Adrenal gland (tissue), 12 donors: ENCODE measurements around the gene SNRNP70. TPM values are rescaled to one million over a fixed set of nuclear protein-coding genes. Genes with fewer than 3 reads are reported as not detected.
"Not testable (repeated sequence)": the region's sequence is repeated elsewhere in the genome, so short reads cannot be mapped to it uniquely, and the experiment has no call there.

Experiments
- DNase-seq, 7 donors: peaks; one replicate each; pipeline ENCODE4 v3.0.0-alpha.2; 2019 to 2020
- H3K27ac ChIP-seq, 5 donors: fragments of 200-600 bp; sonication (generic) in 4 of 5; 1 replicate in 3 of 5; 2 replicates in 2 of 5; pipeline versions ENCODE4 v1.5.1 to v1.8.0; 2016 to 2020; ENCODE audit warnings: mild to moderate bottlenecking in 1 of 5
- H3K27me3 ChIP-seq: fragments of 200-600 bp; 2 replicates; pipeline ENCODE4 v1.8.0; 2021
- H3K36me3 ChIP-seq, 2 donors: fragments of 200-600 bp; replicated peaks in 1 of 2; 1 replicate in 1 of 2; 2 replicates in 1 of 2; pipeline versions ENCODE4 v1.5.1 to v1.8.0; 2018 to 2022
- H3K4me1 ChIP-seq, 2 donors: fragments of 200-600 bp; replicated peaks in 1 of 2; 1 replicate in 1 of 2; 2 replicates in 1 of 2; pipeline versions ENCODE4 v1.5.1 to v1.8.0; 2018 to 2021
- H3K4me3 ChIP-seq, 4 donors: fragments of 200-600 bp; sonication (generic) in 3 of 4; one replicate each; pipeline ENCODE4 v1.5.1; 2016 to 2018
- H3K9me3 ChIP-seq, 3 donors: fragments of 200-600 bp; sonication (generic) in 1 of 3; replicated peaks in 1 of 3; 1 replicate in 2 of 3; 2 replicates in 1 of 3; pipeline versions ENCODE4 v1.5.1 to v1.8.0; 2016 to 2021
- POLR2A ChIP-seq, 2 donors: fragments of 450-650 bp; IDR thresholded peaks; one replicate each; pipeline ENCODE4 v1.6.1; 2017; ENCODE audit warnings: antibody characterized with exemption in 2 of 2, mild to moderate bottlenecking in 2 of 2, moderate library complexity in 1 of 2
- WGBS, 4 donors: extraction: QIAGEN DNeasy Blood & Tissue Kit in 2 of 4; methylation state at CpG; one replicate each; pipeline versions ENCODE4 v1.1.5 to v1.1.7; 2013 to 2017; 5-methylcytosine and 5-hydroxymethylcytosine counted together
- intact Hi-C, 2 donors: fragments of 100-400 bp; cut with DNase I; formaldehyde crosslinking; loops; one replicate each; pipeline versions ENCODE4 v1.14.1 to v1.15.0; 2022 to 2023
- polyA plus RNA-seq, 3 donors: library from polyadenylated mRNA; stranded (reverse); fragments of 200-250 nt in 2 of 3; fragments of 350-450 nt in 1 of 3; fragmentation: Illumina TruSeq in 1 of 3; extraction: RNeasy Lipid Tissue Mini Kit (QIAGEN cat#74804) in 1 of 3; gene quantifications; one replicate each; pipeline ENCODE4 v1.2.3, GENCODE V29; 2013 to 2014
- total RNA-seq, 9 donors: library from RNA; depleted of rRNA in 4 of 9; stranded (reverse); fragments of >200 nt in 4 of 9; fragments of 120-200 nt in 1 of 9; fragmentation: NEBNext Ultra II Directional in 1 of 9; extraction: Animal tissue kit (Norgen Biotek cat#: 25700) in 1 of 9; gene quantifications; one replicate each; pipeline versions ENCODE4 v1.1.0 to v1.2.4, GENCODE V29; 2013 to 2023
- TF ChIP-seq, protein P1 (sequence below), 6 experiments: fragments of 450-650 bp in 4 of 6; fragments of 200-600 bp in 2 of 6; sonication (generic) in 1 of 6; IDR thresholded peaks; 1 replicate in 5 of 6; 2 replicates in 1 of 6; pipeline versions ENCODE4 v1.5.1 to v1.8.0; 2016 to 2021; ENCODE audit warnings: antibody characterized with exemption in 6 of 6, mild to moderate bottlenecking in 2 of 6, moderate library complexity in 1 of 6
- donor health status: healthy with polysubstance abuse.
- donor health status: Bipolar disorder and iron deficiency.
- donor health status: DM: yes; HTN: yes; CAD: no.
- donor health status: DM: no; HTN: no; CAD: no.
- donor health status: DM: no; HTN: no; CAD: no.
- donor health status: DM: yes; HTN: yes; CAD: no.

Gene SNRNP70
- total and polyA plus RNA-seq, 12 donors: 109 to 1,255 (median 233) TPM

DNA sequence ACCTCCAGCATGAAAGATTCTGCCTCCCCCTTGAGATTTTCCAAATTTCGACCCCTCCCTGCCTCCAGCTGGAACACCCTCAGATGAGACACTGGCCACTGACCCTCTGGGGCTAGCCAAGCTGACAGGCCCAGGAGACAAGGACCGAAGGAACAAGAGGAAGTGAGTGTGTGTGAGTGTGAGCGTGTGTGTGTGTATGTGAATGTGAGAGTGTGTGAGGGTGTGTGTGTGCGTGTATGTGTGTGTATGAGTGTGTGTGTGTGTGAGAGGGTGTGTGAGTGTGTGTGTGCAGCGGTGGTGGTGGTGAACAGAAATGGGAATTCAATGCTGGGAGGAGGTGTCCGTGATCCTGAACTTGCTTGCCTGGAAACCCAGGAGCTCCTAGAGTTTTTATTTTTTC is 56.1 kb downstream of the SNRNP70 start:
- intact Hi-C loops: no loop called here
- Histone ChIP-seq H3K4me3 (no peak overlapping the region), H3K9me3 (no peaks in the 10 kb centered on the region), H3K36me3 (no peaks in the 10 kb centered on the region), H3K4me1 (peaks cover 0 to 17% of the 10 kb centered on the region in 2 donors), H3K27ac (no peak overlapping the region), H3K27me3 (no peaks in the 10 kb centered on the region)
- 77 to 87% (median 86%) methylated on average over 6 of the region's 6 CpGs for WGBS, 4 donors
- TF ChIP-seq, protein P1, sequence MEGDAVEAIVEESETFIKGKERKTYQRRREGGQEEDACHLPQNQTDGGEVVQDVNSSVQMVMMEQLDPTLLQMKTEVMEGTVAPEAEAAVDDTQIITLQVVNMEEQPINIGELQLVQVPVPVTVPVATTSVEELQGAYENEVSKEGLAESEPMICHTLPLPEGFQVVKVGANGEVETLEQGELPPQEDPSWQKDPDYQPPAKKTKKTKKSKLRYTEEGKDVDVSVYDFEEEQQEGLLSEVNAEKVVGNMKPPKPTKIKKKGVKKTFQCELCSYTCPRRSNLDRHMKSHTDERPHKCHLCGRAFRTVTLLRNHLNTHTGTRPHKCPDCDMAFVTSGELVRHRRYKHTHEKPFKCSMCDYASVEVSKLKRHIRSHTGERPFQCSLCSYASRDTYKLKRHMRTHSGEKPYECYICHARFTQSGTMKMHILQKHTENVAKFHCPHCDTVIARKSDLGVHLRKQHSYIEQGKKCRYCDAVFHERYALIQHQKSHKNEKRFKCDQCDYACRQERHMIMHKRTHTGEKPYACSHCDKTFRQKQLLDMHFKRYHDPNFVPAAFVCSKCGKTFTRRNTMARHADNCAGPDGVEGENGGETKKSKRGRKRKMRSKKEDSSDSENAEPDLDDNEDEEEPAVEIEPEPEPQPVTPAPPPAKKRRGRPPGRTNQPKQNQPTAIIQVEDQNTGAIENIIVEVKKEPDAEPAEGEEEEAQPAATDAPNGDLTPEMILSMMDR (IDR thresholded peaks at IDR 0.05): no peak
- TF ChIP-seq POLR2A (IDR thresholded peaks at IDR 0.05): no peak
- DNase-seq: no peak

- Histone ChIP-seq H3K36me3 (no peaks in the 10 kb centered on the region), H3K4me1 (peaks cover 0 to 17% of the 10 kb centered on the region in 2 donors), H3K9me3 (no peaks in the 10 kb centered on the region), H3K4me3 (peak overlapping the region in 1 of 4 donors; percentile 52), H3K27me3 (no peaks in the 10 kb centered on the region), H3K27ac (no peak overlapping the region)
- intact Hi-C loops: no loop called here
- WGBS, 4 donors: 3 to 6% (median 4%) methylated on average over 12 to 21 of the region's 21 CpGs
- peak; percentile 88 to 96 (median 92) for DNase-seq
- TF ChIP-seq, protein P1 (IDR thresholded peaks at IDR 0.05): no peak
- TF ChIP-seq POLR2A (IDR thresholded peaks at IDR 0.05): peak in 1 of 2 donors; percentile 8
Observed at GRCh38 chr19:49142866-49143335, 57.6 kb downstream of the SNRNP70 start.

DNA sequence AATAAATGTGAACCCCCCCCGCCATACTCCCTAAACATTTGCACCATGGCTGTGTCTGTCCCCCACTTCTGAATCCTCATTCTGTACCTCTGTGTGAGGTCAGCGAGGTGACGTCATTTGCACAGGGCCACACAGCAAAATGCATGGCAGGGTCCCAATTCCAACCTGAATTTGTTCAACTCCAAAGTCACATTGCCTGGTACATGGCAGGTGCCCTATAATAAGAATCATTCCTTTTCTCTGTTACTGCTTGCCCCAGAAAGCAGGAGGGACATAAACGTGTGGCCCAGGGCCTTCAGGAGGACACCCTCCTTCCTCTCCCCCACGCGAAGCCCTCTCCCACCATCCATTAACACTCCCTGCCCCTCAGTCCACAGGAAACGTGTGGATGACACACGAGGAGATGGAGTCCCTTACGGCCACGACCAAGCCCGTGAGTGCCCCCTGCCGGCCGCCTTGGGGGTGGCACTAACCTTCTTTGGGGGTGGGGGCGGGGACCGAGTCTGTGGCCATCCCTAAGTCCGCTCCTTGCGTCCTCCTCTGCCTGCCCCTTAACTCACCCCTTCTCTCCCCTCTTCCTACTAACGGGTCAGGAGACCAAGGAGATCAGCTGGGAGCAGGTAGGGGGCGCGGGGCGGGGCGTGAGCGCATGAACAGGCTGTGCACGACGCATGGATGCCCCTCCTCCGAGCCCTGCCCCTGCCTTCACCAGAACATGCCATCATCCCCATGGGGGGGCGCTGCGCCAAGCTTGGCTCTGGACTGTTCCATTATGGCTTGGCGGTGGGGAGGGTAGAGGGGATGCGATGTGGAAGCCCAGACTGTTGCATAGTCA is 60.5 kb downstream of the SNRNP70 start:
- Histone ChIP-seq H3K27ac (peak overlapping the region in 1 of 5 donors; percentile 29), H3K27me3 (no peaks in the 10 kb centered on the region), H3K4me3 (peak overlapping the region in 1 of 4 donors; percentile 40), H3K9me3 (no peaks in the 10 kb centered on the region), H3K36me3 (no peaks in the 10 kb centered on the region), H3K4me1 (peaks cover 9 to 23% of the 10 kb centered on the region in 2 donors)
- TF ChIP-seq, protein P1 (IDR thresholded peaks at IDR 0.05): peak; percentile 71 to 91 (median 84)
- TF ChIP-seq POLR2A (IDR thresholded peaks at IDR 0.05): no peak
- intact Hi-C loops: loop anchor here (2.0 to 5.0 kb wide), 2 partner anchors 43 to 49 kb away; no protein-coding TSS in a partner anchor
- WGBS, 4 donors: 7 to 10% (median 8%) methylated on average over 20 to 30 of the region's 30 CpGs
- DNase-seq: peak; percentile 74 to 92 (median 83)

DNA sequence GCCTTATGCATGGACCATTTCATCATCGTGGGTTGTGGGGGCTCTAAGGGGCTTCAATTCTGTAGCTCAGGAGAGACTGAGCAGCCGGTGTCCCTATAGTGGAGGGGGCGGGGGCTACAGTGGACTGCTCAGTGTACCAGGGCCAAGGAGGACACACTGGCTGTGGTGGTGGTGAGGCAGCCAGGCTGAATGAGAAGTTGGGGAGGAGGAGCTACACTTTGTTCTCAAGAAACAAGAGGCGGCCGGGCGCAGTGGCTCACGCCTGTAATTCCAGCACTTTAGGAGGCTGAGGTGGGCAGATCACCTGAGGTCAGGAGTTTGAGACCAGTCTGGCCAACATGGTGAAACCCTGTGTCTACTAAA is 61.1 kb downstream of the SNRNP70 start:
- Histone ChIP-seq H3K4me1 (peaks cover 13 to 29% of the 10 kb centered on the region in 2 donors), H3K27ac (peak overlapping the region in 1 of 5 donors; percentile 29)
- not testable (repeated sequence) for H3K27me3 ChIP-seq, DNase-seq, H3K36me3 ChIP-seq, H3K9me3 ChIP-seq, H3K4me3 ChIP-seq
- intact Hi-C loops: loop anchor here (2.0 to 5.0 kb wide), 2 partner anchors 44 to 50 kb away; no protein-coding TSS in a partner anchor
- 29 to 49% (median 39%) methylated on average over 6 to 7 of the region's 7 CpGs for WGBS, 4 donors
